Inferior parietal cortex (tissue), 1 donor: ENCODE results near the gene DES.

ENCODE experiments used
- DNase-seq: peaks from one replicate; pipeline ENCODE4 v3.0.0-alpha.2; 2016; ENCODE audit errors: extremely low spot score

DES gene

GRCh38 chr2:219438453-219438852 lies 20.3 kb downstream of the DES start:
- no peak for DNase-seq

- no peak for DNase-seq
Measured at GRCh38 chr2:219439506-219439905, 21.3 kb downstream of the DES start.

GRCh38 chr2:219440388-219441256 lies 22.4 kb downstream of the DES start:
- DNase-seq: no peak

GRCh38 chr2:219441451-219442255 lies 23.5 kb downstream of the DES start:
- DNase-seq: no peak

- no peak for DNase-seq
Measured at GRCh38 chr2:219442256-219443015, 24.3 kb downstream of the DES start.

- DNase-seq: no peak
Measured at GRCh38 chr2:219443016-219443696, 25.0 kb downstream of the DES start.

GRCh38 chr2:219443697-219444023 lies 25.5 kb downstream of the DES start:
- DNase-seq: no peak

- no peak for DNase-seq
Measured at GRCh38 chr2:219444566-219445091, 26.5 kb downstream of the DES start.

GRCh38 chr2:219445220-219445640 lies 27.1 kb downstream of the DES start:
- DNase-seq: no peak

- no peak for DNase-seq
Measured at GRCh38 chr2:219446101-219446504, 27.9 kb downstream of the DES start.

- DNase-seq: no peak
Measured at GRCh38 chr2:219446689-219447088, 28.5 kb downstream of the DES start.

GRCh38 chr2:219447242-219448098 lies 29.3 kb downstream of the DES start:
- no peak for DNase-seq

GRCh38 chr2:219448099-219448775 lies 30.1 kb downstream of the DES start:
- DNase-seq: no peak

- DNase-seq: no peak
Measured at GRCh38 chr2:219448776-219449341, 30.7 kb downstream of the DES start.

- DNase-seq: no peak
Measured at GRCh38 chr2:219449609-219450008, 31.4 kb downstream of the DES start.

- DNase-seq: no peak
Measured at GRCh38 chr2:219451661-219452360, 33.6 kb downstream of the DES start.

- DNase-seq: no peak
Measured at GRCh38 chr2:219452361-219453317, 34.5 kb downstream of the DES start.
